HUES64 (cell line): ENCODE data around the gene CFAP46.
A peak's percentile ranks its signal among the peaks of the same experiment; 100 is the strongest.
"Not testable (repeated sequence)": the region's sequence is repeated elsewhere in the genome, so short reads cannot be mapped to it uniquely, and the experiment has no call there.

Experiments
- H3K27ac ChIP-seq: 2 replicates; pipeline ENCODE4 v1.7.0; 2013; ENCODE audit warnings: low read depth, low read length, inconsistent platforms
- H3K27me3 ChIP-seq: 2 replicates; pipeline ENCODE4 v1.6.1; 2013; ENCODE audit warnings: mild to moderate bottlenecking, low read length; ENCODE audit not compliant: insufficient read depth
- H3K36me3 ChIP-seq: 2 replicates; pipeline ENCODE4 v1.6.1; 2013; ENCODE audit warnings: mild to moderate bottlenecking, low read length; ENCODE audit not compliant: insufficient read depth
- H3K4me1 ChIP-seq: 2 replicates; pipeline ENCODE4 v1.6.1; 2013; ENCODE audit warnings: mild to moderate bottlenecking, low read length, moderate library complexity; ENCODE audit not compliant: insufficient read depth
- H3K4me3 ChIP-seq: 2 replicates; pipeline ENCODE4 v1.5.1; 2013; ENCODE audit warnings: mild to moderate bottlenecking, low read length, moderate library complexity
- H3K9ac ChIP-seq: 2 replicates; pipeline ENCODE4 v1.6.1; 2013; ENCODE audit warnings: mild to moderate bottlenecking, low read depth, low read length
- H3K9me3 ChIP-seq: 2 replicates; pipeline ENCODE4 v1.6.1; 2013; ENCODE audit warnings: low read depth, low read length; ENCODE audit not compliant: insufficient read depth
- WGBS: fragments of 150-250, 120-280 bp; methylation state at CpG from one replicate; pipeline ENCODE4 v1.1.7; 2013; ENCODE audit warnings: missing lambda C conversion rate; 5-methylcytosine and 5-hydroxymethylcytosine counted together

The CFAP46 gene

DNA sequence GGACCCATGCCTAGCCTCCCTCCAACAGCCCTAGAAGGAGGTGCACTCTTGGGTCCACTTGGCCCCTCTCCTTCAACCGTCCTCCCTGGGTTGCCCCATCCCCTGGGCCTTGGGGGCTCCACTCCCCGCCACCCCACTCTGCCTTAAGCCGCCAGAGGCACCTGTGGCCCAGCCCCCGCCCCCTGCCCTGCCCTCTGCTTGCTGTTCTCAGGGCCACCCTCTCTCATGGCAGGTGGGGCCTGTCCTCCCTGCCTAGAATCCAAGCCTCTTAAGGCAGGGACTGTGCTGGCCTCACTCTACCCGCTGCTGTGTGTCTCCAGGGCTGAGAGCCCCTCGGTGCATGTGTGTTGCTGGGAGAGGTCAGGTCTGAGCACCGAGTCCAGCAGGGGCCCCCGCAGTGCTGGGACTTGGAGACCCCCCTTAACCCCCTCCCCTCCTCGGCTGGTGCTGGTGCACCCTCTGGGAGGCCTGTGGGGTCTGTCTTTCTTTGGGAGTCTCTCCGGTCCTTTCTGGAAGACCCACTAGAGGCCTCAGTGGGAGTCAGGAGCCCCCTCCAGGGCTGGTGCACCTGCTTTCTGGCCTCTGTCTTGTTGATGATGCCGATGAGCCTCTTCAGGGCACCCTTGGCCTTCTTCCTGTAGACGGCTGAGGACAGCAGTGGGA lies 43.8 kb downstream of the CFAP46 start:
- WGBS, result 89% methylated on average over 12 of the region's 12 CpGs
- H3K27ac ChIP-seq, result no peak overlapping the region
- no peaks in the 10 kb centered on the region for H3K27me3 ChIP-seq

DNA sequence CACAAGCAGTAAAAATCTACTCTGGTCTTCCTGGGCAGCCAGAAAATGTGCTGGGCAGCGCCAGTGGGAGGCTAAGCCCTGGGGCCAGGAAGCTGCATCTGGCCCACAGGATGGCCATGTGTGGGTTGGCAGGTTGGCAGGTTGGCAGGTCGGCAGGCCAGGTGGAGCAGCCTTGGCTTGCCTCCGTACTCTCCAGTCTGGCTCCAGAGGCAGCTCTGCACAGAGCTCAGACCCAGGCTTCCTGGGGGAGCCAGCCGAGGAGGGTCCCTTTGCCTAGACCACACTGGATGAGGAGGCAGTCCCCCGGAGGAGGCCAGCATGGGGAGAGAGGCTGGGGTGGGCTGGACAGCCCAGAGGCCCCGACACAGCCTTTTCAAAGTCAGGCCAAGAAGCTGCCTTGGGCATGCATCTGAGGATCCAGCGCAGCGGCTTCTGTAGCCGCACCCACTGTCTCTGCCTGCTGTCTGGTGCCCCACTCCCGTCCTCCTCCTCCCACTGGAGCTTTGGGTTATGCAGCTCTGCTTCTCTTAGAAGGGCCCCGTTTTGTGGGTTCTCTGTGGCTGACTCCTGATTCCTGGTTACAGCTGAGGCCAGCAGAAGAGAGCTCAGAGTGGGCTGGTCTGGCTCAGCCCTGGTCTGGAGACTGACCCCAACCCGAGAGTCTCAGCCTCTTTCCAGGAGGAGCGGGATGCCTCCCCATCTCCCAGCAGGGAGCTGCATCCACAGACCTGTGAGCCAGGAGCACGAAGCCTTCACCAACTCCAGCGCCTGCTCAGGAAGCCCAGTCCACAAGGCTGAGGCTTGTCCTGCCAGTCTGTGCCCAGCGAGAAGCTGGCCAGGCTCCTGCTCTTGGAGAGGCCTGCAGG lies 44.6 kb downstream of the CFAP46 start:
- no peaks in the 10 kb centered on the region for H3K36me3 ChIP-seq
- H3K27me3 ChIP-seq, result no peaks in the 10 kb centered on the region
- H3K9ac ChIP-seq, result no peak overlapping the region
- H3K4me1 ChIP-seq, result peaks cover 5% of the 10 kb centered on the region; the same call in 1 of the 2 replicates
- no peak overlapping the region for H3K4me3 ChIP-seq
- peaks cover 8% of the 10 kb centered on the region for H3K9me3 ChIP-seq
- H3K27ac ChIP-seq, result no peak overlapping the region
- 88% methylated on average over 16 of the region's 16 CpGs for WGBS

More for the DNA sequence above, 43.8 kb downstream of the CFAP46 start:
- Histone ChIP-seq H3K4me1 (peaks cover 1% of the 10 kb centered on the region; the same call in 1 of the 2 replicates), H3K36me3 (no peaks in the 10 kb centered on the region), H3K4me3 (no peak overlapping the region), H3K9ac (no peak overlapping the region), H3K9me3 (peaks cover 8% of the 10 kb centered on the region)

GRCh38 chr10:132893786-132894185 lies 48.6 kb downstream of the CFAP46 start:
- H3K9ac ChIP-seq, H3K27ac ChIP-seq, H3K27me3 ChIP-seq, H3K36me3 ChIP-seq, H3K9me3 ChIP-seq, H3K4me3 ChIP-seq: not testable (repeated sequence)
- WGBS, result 63% methylated on average over 6 of the region's 6 CpGs
- H3K4me1 ChIP-seq, result peaks cover 27% of the 10 kb centered on the region

DNA sequence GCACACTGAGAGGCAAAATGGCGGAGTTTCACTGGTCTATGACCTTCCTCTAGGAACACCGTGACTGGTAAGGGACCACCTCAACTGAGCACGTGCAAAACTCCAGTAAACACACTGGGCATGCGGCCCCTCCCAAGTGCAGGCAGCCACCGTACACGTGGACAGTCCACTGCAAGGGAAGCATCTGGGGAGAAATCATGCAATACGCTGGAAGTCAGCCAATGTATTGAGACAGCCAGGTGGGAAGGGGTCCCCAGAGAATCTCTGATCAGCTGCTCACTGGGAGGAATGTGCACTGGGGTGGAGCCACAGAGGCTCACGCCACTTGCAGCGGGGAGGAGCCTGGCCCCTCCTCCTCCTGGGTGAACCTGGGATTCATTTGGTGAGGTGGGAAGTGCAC lies 49.3 kb downstream of the CFAP46 start:
- H3K9me3 ChIP-seq, result no peaks in the 10 kb centered on the region
- 90% methylated on average over 9 of the region's 9 CpGs for WGBS
- H3K36me3 ChIP-seq, result no peaks in the 10 kb centered on the region
- peaks cover 27% of the 10 kb centered on the region for H3K4me1 ChIP-seq
- no peak overlapping the region for H3K4me3 ChIP-seq
- H3K27ac ChIP-seq, result no peak overlapping the region
- H3K27me3 ChIP-seq, result no peaks in the 10 kb centered on the region
- H3K9ac ChIP-seq, result no peak overlapping the region

DNA sequence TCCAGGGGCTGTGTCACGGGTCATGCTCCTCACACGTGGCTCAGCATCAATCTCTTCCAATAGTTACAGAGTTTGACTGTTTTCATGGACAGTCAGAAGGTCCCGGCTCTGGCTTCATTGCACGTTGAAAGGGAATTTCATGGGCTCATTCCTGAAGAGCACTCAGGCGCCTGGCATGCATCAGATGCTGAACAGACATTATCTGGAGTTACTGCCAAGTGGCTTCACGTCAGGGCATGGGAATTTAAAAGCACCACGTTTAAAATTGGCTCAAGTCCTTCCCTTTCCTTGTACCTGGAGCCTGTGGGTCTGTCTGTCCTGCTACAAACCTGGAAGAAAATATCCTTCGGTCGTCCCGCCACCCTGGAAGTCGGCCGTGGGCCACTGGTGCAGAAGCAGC lies 50.4 kb downstream of the CFAP46 start:
- no peak overlapping the region for H3K9ac ChIP-seq
- no peaks in the 10 kb centered on the region for H3K36me3 ChIP-seq
- no peak overlapping the region for H3K27ac ChIP-seq
- no peaks in the 10 kb centered on the region; the same call in 1 of the 2 replicates for H3K27me3 ChIP-seq
- no peaks in the 10 kb centered on the region for H3K9me3 ChIP-seq
- no peak overlapping the region for H3K4me3 ChIP-seq
- H3K4me1 ChIP-seq, result peaks cover 27% of the 10 kb centered on the region
- 86% methylated on average over 12 of the region's 12 CpGs for WGBS

DNA sequence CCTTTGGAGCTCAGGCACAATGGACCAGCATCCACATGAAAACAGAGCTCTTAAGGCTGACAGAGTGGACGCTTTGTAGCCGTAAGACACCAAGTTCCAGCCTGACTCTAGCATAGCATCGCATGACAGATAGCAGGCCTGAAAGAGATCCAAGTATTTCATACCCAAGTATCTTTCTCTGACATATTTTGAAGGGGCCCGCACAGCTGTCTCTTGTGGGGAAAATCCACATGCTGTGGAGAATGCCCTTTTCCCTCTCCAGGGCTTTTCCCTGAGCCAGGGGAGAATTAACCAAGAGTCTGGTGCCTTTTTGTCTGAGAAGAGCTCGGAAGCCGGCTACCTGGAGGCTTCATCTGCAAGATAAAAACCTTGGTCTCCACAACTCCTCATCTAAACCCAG lies 51.0 kb downstream of the CFAP46 start:
- Histone ChIP-seq H3K36me3 (no peaks in the 10 kb centered on the region), H3K27ac (peak overlapping the region; percentile 36; the same call in 1 of the 2 replicates), H3K4me3 (no peak overlapping the region), H3K9me3 (no peaks in the 10 kb centered on the region), H3K4me1 (peaks cover 27% of the 10 kb centered on the region), H3K27me3 (no peaks in the 10 kb centered on the region; the same call in 1 of the 2 replicates), H3K9ac (no peak overlapping the region)
- WGBS, result 70% methylated on average over 6 of the region's 6 CpGs

DNA sequence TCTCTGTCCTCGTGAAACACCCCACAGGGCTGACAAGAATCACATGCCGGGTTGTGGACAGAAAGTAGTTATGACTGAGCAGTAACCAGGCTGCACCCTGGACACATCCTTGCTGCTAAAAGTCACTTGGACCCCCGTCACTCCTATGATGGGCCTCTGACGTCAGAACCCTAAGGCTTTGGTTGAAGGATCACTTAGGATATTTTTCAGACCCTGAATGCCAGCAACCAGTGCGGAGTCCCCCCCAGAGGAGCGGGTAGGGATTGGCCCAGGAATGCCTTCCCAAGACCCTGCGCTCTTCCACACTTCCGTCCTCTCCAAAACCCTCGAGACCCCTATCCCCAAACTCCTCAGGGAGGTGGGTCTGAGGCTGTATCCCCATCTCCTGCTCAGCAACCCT lies 52.1 kb downstream of the CFAP46 start:
- H3K4me1 ChIP-seq, result peaks cover 27% of the 10 kb centered on the region
- 82% methylated on average over 9 of the region's 9 CpGs for whole genome bisulfite sequencing
- no peak overlapping the region for H3K27ac ChIP-seq
- no peak overlapping the region for H3K4me3 ChIP-seq
- H3K9me3 ChIP-seq, result no peaks in the 10 kb centered on the region
- H3K9ac ChIP-seq, result no peak overlapping the region
- no peaks in the 10 kb centered on the region for H3K36me3 ChIP-seq
- H3K27me3 ChIP-seq, result no peaks in the 10 kb centered on the region; the same call in 1 of the 2 replicates

DNA sequence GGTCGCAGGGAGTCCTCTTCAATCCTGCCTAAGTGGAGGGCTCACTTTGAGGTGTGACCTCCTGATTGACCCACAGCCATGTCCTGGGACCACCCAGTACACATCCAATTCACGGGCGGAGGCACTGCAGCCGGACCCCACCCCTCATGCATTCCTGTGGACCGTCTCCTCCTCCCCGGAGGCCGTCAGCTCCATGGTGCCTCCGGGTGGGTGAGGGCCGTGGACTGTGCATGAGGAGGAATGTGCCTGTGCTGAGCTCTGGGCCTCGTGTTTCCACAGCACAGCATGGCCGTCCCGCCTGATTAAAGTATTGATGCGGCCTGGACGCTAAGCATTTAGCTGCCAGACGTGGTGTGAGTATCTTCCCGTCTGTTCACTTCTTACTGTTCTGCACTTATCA lies 52.8 kb downstream of the CFAP46 start:
- Histone ChIP-seq H3K9me3 (no peaks in the 10 kb centered on the region), H3K27ac (no peak overlapping the region), H3K36me3 (no peaks in the 10 kb centered on the region), H3K9ac (no peak overlapping the region), H3K27me3 (no peaks in the 10 kb centered on the region; the same call in 1 of the 2 replicates), H3K4me1 (peaks cover 27% of the 10 kb centered on the region), H3K4me3 (no peak overlapping the region)
- WGBS, result 84% methylated on average over 16 of the region's 16 CpGs

GRCh38 chr10:132888898-132889490 lies 53.4 kb downstream of the CFAP46 start:
- WGBS, result 91% methylated on average over 16 of the region's 16 CpGs
- no peak overlapping the region for H3K27ac ChIP-seq
- no peak overlapping the region for H3K9ac ChIP-seq

GRCh38 chr10:132888446-132888845 lies 53.9 kb downstream of the CFAP46 start:
- not testable (repeated sequence) for H3K9me3 ChIP-seq, H3K9ac ChIP-seq, H3K4me3 ChIP-seq, H3K27ac ChIP-seq, H3K36me3 ChIP-seq, H3K27me3 ChIP-seq
- H3K4me1 ChIP-seq, result peaks cover 25% of the 10 kb centered on the region
- WGBS, result 91% methylated on average over 14 of the region's 16 CpGs

More at GRCh38 chr10:132888898-132889490, 53.4 kb downstream of the CFAP46 start:
- H3K4me1 ChIP-seq, result peaks cover 27% of the 10 kb centered on the region
- H3K36me3 ChIP-seq, result no peaks in the 10 kb centered on the region
- no peaks in the 10 kb centered on the region for H3K9me3 ChIP-seq
- no peak overlapping the region for H3K4me3 ChIP-seq
- no peaks in the 10 kb centered on the region; the same call in 1 of the 2 replicates for H3K27me3 ChIP-seq
